ENCODE data around the gene PSKH1.
"Not testable (repeated sequence)": the region's sequence is repeated elsewhere in the genome, so short reads cannot be mapped to it uniquely, and the experiment has no call there.

The PSKH1 gene

DNA sequence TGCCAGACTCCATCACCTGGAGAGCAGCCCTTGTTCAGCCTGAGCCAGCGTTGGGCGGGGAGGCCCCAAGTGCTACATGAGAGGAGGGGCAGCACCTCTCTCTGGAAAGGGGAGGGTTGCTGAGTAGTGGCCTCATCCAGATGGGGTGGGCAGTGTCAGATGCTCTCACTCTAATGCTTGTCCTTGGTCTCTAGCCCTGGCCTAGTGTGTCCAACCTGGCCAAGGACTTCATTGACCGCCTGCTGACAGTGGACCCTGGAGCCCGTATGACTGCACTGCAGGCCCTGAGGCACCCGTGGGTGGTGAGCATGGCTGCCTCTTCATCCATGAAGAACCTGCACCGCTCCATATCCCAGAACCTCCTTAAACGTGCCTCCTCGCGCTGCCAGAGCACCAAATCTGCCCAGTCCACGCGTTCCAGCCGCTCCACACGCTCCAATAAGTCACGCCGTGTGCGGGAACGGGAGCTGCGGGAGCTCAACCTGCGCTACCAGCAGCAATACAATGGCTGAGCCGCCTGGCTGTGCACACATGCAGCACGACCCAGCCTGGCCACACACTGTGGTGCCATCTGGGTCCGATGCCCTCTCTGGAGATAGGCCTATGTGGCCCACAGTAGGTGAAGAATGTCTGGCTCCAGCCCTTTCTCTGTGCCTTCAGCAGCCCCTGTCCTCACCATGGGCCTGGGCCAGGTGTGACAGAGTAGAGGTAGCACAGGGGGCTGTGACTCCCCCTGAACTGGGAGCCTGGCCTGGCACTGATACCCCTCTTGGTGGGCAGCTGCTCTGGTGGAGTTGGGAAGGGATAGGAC lies 34.3 kb downstream of the PSKH1 start:
- no peak for DNase-seq

DNA sequence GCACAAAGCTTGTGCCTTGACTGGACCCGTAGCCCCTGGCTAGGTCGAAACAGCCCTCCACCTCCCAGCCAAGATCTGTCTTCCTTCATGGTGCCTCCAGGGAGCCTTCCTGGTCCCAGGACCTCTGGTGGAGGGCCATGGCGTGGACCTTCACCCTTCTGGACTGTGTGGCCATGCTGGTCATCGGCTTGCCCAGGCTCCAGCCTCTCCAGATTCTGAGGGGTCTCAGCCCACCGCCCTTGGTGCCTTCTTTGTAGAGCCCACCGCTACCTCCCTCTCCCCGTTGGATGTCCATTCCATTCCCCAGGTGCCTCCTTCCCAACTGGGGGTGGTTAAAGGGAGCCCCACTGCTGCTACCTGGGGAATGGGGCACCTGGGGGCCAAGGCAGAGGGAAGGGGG lies 35.1 kb downstream of the PSKH1 start:
- DNase-seq: no peak

DNA sequence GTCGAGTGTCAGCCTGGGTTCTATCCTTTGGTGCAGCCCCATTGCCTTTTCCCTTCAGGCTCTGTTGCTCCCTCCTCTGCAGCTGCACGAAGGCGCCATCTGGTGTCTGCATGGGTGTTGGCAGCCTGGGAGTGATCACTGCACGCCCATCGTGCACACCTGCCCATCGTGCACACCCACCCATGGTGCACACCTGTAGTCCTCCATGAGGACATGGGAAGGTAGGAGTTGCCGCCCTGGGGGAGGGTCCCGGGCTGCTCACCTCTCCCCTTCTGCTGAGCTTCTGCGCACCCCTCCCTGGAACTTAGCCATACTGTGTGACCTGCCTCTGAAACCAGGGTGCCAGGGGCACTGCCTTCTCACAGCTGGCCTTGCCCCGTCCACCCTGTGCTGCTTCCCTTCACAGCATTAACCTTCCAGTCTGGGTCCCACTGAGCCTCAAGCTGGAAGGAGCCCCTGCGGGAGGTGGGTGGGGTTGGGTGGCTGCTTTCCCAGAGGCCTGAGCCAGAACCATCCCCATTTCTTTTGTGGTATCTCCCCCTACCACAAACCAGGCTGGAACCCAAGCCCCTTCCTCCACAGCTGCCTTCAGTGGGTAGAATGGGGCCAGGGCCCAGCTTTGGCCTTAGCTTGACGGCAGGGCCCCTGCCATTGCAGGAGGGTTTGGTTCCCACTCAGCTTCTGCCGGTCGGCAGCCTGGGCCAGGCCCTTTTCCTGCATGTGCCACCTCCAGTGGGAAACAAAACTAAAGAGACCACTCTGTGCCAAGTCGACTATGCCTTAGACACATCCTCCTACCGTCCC lies 35.7 kb downstream of the PSKH1 start:
- peak; percentile 30 to 42 for DNase-seq

DNA sequence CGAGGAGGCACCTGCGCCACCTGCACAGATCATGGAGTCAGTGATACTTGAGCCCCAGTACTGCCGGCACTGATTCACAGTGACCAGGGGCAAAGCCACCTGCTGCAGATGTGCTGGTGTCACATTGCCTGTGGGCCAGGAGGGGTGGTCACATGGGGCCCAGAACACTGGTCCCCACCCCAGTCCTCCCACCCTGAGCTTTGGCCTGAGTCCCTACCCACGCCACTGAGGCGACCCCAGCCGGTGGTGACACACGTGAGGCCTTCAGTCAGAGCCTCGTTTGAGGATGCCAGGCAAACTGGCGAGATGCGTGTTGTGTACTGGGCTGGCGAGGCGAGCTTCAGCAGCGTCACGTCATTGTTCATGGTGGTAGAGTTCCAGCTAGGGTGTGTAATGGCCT lies 37.1 kb downstream of the PSKH1 start:
- DNase-seq: no peak

DNA sequence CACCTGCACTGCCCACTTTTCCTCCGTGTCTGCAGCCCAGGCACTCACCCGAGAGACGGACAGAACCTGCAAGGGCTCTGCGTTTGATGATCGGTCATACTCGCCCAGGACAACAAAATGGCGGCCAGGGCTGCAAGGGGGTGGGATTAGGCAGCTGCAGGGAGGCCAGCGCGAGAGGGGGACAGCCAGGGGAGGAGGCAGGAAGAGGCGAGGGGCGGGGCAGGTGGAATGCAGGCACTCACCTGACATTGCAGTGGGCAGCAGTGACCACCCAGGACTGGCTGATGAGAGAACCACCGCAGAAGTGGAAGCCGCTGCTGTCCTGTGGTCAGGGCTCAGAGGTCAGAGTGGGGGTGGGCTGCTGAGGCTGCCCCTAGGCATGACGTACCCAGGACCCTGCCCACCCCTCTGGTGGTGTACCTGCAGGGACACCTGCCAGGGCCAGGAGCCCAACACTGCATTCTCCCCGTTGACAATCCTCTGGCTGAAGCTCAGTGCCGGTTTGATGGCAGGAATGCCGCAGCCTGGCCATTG lies 37.7 kb downstream of the PSKH1 start:
- DNase-seq: no peak

DNA sequence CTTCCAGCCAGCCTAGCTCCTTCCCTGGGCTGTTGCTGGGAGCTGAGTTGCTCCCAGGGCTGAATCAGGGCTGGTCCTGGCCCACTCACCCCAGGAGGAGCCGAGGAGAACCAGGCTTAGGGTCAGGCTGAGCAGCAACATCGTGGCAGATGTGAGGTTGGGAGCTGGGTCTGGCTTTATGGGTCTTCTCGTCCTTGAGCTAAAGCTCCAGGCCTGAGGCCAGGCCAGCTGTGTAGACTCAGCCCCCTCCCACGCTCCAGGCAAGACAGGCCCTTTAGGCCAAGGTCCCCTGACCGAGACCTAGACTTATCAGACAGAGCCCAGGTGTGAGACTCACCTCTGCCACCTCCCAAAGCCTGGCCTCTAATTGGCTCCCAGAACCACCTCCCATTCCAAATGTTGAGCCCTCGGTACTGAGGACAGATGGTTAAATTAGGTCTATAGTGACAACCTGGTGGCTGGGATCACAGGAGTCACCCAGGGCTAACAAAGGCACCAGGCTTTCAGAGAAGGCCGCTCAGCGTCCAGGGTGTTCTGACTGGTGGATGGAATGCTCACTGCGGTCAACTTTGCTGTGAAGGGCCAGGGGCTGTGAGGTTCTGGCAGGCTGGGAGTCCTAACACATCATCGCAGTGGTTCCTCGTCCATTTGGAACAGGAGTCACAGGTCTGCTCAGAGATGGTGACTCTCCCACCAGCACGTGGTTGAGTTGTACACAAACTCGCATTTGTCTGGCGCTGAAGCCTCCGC lies 38.8 kb downstream of the PSKH1 start, which contains the start of gene CTRL:
Gene CTRL, minus strand, starts transcription at position 151 of the 750 bp plus-strand sequence. Its CDS starts 10 bp downstream, at position 141.
- no peak for DNase-seq

DNA sequence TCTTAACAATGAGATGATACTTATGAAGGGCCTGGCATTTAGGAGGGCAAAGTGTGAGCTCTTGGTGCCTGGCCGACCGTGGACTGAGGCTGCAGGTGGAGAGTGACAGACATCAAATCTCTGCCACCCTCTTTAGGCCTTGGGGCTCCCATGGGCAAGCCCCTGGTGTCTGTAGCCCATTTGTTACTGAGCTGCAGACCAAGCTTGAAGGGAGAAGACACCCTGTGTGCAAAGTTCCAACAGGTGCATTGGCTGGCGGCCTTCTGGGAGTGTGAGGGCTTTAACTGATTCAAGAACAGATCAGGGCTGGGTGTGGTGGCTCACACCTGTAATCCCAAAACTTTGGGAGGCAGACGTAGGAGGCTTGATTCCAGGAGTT lies 39.4 kb downstream of the PSKH1 start:
- DNase-seq: no peak

DNA sequence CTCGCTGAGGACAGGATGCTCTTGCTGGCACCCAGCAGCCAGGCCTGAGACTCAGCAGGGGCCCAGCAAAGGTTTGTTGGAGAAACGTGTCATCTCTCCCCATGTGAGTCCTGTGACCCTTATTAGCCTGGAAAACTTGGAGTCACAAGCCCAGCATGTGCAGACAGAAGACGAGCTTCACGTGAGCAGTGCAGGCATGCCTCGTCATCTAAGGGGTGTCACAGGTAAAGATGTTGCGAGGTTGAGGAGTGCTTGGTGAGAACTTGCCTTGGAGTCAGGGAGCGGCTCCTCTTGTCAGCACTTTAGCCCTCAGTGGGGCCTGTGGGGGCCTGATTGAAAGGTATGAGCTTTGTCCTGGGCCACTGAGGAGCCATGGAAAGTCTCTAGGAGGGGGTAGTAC lies 40.8 kb downstream of the PSKH1 start:
- DNase-seq: no peak

DNA sequence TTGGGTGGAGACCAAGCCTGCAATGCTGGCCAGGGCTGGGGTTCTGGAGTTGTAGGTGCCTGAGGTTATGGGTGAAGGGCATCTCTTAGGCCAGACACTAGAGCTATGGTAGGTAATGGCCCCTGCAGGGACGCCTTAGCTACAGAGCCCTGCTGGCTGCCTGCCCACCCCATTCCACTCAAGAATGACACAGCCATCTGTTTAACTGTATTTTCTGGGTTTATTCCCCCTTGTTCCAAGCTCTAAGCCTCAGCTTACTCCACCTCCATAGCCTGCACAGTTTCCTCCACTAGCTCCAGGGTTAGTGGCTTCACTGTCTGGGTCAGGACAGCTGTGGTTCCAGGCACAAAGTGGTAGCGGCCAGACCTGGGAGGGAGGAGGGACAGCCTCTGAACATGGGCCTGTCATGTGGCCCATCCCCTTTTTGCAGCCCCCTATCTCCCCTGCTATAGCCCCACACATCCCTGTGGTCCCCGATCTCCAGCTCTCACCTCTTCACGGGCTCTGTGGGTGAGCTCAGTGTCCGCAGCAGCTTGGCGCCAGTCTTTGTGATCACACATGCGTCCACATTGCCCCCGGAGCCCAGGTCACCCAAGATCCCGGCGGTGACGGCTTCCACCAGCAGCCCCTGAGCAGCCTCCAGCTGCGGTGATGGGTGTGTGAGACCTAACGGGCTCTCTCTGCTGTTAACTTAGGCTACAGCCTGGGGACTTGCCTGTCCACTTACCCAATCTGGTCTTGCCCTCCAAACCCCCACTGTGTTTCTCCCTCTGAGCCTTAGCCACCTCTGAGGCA lies 41.4 kb downstream of the PSKH1 start:
- no peak for DNase-seq

DNA sequence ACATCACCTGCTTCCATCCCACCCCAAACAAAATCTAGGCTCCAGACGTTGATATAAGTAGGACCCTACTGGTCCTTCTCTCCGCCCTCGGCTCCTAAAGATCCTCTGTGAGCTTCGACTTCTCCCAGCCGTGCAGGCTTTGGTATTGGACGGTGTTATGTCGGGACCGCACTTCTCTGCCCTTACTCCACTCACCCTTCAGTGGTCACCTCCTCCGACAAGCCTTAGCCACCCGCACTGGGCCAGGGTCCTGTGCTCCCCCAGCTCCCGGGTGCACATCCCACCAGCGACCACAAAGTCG lies 42.0 kb downstream of the PSKH1 start:
- DNase-seq: no peak

DNA sequence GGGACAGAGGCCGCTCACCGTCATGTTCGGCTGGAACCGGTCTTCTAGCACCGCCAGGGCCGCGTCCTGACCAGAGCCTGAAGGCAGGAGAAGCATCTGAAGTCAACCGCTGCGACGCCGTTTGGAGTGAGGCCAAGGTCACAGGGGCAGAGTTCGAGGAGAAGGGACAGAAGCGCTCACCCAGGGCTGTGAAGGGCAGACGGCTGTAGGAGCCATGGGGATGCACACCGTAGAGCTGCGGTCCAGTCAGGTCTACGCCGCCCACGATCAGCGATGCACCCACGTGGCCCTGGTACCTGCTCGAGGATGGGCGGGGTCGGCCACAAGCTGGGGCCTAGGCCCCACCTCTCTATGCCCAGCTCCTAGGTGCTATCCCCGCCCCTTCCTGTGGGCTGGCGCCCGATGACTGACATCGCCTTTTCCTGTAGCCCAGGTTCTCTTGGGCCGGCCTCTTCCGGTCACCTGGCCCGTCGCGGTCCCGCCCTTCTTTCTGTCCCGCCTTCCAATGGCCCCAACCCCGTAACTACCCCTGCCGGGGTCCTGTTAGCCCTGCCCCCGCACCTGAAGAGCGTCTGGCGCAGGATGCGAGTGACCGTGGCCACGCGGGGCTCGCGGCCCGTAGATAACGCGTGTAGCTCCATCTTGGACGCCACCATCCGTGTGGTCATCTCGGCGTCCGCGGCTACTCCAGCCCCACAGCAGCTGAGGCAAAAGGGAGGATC lies 42.5 kb downstream of the PSKH1 start:
- DNase-seq: peak; percentile 82 to 91

DNA sequence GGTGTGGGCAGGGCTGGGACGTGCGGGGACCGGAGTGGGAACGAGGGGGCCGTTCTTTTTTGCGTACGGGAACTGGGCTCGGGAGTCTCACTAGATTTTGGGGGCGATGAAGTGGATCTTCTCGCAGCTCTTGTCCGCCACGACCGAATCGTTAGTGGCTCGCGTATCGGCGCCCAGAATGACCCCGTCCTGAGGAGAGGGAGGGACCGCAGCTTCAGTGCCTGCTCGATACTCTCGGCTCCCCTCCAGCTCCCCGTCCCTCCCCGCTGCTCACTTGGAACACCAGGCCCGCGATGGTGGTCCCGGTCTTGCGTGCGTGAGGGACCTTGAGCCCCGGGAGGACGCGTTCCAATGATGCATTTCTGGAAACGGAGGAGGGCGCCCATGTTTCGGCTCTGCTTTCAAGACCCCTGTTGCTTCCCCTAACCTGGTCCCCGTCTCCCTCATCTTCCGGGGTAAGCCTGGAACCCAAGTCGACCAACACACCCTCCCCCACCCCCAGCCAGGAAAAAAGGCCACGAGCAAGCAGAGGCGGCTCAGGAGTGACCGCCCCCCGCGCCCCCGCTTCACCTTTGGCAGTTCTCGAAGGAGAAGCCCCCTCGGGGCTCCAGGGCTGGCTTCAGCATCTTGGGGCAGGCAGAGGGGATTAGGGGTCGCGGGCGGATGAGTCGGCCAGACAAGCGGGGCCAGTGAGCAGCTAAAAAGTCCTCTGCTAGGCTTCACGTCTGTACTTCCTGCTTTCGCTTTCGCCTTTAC lies 43.2 kb downstream of the PSKH1 start, which contains the start of gene PSMB10:
Gene PSMB10, minus strand, starts transcription at position 727 of the 756 bp plus-strand sequence. Its CDS starts 101 bp downstream, at position 626.
- no peak for DNase-seq

DNA sequence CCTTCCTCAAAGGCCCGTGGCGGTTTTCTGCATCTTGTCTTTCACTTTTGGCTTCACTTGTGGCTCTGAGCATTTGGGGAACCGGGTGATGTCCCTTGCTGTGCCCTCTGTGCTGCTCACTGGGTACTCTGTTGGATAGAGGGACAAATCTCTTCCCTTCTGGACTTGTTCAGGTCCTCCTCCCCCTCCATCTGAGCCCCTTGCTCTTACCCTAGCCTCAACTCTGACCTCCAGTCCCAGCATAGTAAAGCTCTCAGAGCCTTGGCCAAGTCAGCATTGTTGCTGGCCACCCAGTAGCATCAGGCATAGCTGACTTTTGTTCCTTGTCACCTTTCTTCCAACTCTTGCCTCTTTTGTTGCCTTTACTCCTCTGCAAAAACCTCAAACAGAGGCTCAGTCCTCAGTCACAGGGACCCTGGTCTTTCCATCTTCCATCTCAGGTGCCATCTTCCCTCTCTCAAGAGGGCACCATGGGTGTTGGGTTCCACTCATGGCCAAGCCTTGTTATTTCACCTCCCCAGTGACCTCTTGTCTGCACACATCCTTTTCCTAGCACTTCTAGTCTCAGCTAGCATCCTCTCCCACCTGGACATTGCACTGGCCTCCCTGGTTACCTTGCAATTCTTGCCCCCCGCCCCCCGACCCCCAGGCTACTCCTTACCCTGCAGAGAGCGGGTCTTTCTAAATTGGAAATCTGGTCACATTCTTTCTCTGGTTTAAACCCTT lies 44.0 kb downstream of the PSKH1 start:
- no peak for DNase-seq

DNA sequence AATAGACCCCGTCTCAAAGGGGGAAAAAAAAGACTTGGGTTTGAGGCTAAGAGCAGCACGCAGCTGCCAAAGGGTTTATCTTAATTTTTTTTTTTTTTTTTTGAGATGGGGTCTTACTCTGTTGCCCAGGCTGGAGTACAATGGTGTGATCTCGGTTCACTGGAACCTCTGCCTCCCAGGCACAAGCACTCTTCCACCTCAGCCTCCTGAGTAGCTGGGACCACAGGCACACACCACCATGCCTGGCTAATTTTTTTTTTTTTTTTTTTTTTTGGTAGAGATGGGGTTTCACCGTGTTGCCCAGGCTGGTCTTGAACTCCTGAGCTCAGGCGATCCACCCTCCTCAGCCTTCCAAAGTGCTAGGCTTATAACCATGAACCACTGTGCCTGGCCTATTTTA lies 44.7 kb downstream of the PSKH1 start:
- DNase-seq: not testable (repeated sequence)

DNA sequence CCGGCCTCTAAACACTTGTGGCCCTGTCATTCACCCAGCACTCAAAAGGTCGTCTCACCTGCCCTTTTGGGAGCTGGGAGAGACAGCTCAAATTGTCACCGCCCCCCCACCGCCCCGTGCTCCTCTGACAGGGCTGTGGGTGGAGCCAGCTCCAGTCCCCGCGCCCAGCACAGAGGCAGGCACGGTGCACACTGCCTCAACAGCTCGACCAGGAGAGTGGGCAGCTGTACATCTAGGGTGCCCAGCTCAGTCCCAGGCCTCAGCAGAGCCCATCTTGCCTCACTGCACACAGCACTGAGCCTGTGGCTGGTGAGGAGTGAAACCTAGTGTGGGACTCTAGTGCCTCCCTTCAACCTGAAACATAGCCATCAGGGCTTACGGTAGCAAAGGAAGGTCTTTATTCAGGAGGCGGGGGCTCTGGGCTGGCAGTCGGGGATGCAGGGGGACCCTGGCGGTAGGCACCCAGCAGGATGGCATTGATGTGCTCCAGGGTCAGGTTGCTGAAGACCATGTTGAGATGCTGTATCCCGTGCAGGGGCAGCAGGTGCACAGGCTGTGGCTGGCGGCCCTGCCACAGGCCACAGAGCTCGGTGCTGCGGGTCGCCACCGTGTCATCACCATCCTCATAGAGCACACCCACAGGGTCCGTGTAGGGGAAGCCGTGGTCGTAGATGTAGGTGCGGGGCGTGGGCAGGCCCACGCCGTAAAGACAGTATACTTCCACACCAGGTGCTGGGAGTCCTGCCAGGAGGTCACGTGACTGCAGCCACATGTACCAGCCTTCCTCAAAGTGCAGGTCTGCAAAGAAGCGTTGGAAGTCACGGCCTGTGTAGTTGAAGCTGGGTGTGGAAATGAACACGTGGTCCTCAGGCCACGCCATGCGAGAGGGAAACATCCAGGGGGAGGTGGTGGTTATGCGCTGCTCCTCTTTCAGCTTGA lies 46.7 kb downstream of the PSKH1 start:
- no peak for DNase-seq

DNA sequence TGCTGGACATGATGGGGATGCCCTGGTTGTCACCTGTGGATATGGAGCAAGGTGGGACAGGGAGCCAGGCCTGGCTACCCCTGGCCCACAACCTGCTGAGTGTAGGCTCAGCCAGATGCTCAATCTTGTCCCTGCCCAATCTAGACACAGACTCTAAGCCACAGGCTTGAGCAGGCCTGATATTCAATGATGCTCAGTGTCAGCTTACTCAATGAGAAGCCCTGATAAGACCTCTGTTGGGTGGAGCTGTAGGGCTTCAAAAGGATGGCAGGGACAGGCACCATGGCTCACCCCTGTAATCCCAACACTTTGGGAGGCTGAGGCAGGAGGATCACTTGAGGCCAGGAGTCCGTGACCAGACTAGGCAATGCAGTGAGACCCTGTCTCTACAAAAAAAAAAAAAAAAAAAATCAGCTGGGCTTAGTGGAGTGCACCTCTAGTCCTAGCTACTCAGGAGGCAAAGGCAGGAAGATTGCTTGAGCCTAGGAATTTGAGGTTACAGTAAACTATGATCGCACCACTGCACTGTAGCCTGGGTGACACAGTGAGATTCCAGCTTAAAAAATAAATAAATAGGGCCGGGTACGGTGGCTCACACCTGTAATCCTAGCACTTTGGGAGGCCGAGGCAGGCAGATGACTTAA lies 47.5 kb downstream of the PSKH1 start:
- no peak for DNase-seq

DNA sequence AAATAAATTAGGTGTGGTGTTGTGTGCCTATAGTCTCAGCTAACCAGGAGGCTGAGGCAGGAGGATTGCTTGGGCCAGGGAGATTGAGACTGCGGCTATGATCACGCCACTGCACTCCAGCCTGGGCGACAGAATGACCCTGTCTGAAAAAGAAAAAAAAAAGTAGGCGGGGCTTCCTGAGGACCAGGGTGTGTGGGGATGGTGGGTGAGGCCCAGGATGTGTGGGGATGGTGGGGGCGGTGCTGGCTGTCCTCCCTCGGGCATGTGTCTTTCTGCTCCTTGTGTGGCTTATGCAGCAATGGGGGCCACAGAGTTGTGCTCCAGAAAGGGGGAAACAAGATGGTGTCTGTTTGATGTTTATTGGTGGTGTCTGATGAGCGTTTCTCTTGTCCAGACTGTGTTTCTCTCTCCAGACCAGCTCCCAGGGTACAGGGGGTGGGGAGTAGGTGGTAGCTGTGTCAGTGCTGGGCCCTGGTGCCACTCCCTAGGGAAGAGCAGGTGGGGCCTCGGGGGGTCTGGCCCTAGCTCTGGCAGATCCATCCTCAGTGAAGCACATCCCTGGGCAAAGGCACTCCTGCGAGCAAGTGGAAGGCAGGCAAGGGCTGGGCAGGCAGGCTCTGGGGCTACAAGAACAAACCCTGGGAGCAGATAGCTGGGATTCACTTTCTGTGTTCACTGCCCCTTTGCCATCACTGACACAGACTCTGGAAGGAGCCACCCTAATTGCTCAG lies 48.6 kb downstream of the PSKH1 start:
- no peak for DNase-seq

DNA sequence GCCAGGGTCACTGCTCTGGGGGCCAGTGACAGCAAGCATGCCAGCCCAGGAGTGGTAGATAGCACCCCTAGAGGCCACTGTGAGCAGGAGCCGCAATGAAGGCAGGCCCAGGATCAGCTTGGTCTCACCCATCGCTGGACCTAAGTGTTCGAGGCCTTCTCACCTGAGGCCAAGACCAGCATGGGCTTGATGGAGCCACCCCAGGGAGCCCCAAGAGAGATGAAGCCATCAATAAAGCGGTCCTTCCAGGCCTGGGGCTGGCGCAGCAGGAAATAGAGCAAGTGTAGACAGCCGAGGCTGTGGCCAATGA lies 49.1 kb downstream of the PSKH1 start:
- DNase-seq: no peak
